Heart left ventricle (tissue), 13 donors: ENCODE data around the gene KCNRG.

Experiments used
- POLR2A ChIP-seq, 2 donors: fragments of 450-650 bp; IDR thresholded peaks; one replicate each; pipeline ENCODE4 v1.6.1; 2017; ENCODE audit warnings: antibody characterized with exemption in 2 of 2, mild to moderate bottlenecking in 2 of 2, moderate library complexity in 2 of 2
- TF ChIP-seq, protein P1 (sequence below), 12 donors: fragments of 200-600 bp; sonication (generic) in 4 of 12; IDR thresholded peaks; one replicate each; pipeline versions ENCODE4 v1.5.0 to v1.8.0; 2018 to 2022; ENCODE audit warnings: antibody characterized with exemption in 12 of 12, mild to moderate bottlenecking in 5 of 12
- donor health status: ischemic (EF 13 %, LVEDD 7.1; RV severe dilation, severe dysfunction).
- donor health status: DM: no; HTN: yes; CAD: no.
- donor health status: DM: no; HTN: no; CAD: no.
- donor health status: ischemic (EF 25% LVEDD 6.9; RV normal size, moderate dysfunction).
- donor health status: ischemic (EF 25% LVEDD 5.7; RV mildly dilated, moderate dysfunction).
- donor health status: ischemic (EF 35%, LVEDD 5.7; RV mildly dilated, moderate dysfunction).
- donor health status: nonischemic (EF 11% LVEDD 7.7; RV severe dilation, severe dysfunction).
- donor health status: DM: yes; HTN: yes; CAD: no.
- donor health status: PGD.
- donor health status: ischemic (EF 29% LVEDD 5.4; RV normal size, mild dysfunction).
- donor health status: nonischemic (EF 23%, LVEDD 6.1; RV moderate dilation, normal function).

GRCh38 chr13:50033725-50034124 is 18.5 kb downstream of the KCNRG start:
- TF ChIP-seq, protein P1, sequence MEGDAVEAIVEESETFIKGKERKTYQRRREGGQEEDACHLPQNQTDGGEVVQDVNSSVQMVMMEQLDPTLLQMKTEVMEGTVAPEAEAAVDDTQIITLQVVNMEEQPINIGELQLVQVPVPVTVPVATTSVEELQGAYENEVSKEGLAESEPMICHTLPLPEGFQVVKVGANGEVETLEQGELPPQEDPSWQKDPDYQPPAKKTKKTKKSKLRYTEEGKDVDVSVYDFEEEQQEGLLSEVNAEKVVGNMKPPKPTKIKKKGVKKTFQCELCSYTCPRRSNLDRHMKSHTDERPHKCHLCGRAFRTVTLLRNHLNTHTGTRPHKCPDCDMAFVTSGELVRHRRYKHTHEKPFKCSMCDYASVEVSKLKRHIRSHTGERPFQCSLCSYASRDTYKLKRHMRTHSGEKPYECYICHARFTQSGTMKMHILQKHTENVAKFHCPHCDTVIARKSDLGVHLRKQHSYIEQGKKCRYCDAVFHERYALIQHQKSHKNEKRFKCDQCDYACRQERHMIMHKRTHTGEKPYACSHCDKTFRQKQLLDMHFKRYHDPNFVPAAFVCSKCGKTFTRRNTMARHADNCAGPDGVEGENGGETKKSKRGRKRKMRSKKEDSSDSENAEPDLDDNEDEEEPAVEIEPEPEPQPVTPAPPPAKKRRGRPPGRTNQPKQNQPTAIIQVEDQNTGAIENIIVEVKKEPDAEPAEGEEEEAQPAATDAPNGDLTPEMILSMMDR (IDR thresholded peaks at IDR 0.05): no peak
- no peak for TF ChIP-seq POLR2A (IDR thresholded peaks at IDR 0.05)
